ENCODE data around the gene NAA16.

The NAA16 gene

GRCh38 chr13:41403983-41404382 is 92.9 kb downstream of the NAA16 start:
- no peak overlapping the region for H3K4me3 ChIP-seq (ENCODE audit: low read depth, low read length)
- TF ChIP-seq, protein P1, sequence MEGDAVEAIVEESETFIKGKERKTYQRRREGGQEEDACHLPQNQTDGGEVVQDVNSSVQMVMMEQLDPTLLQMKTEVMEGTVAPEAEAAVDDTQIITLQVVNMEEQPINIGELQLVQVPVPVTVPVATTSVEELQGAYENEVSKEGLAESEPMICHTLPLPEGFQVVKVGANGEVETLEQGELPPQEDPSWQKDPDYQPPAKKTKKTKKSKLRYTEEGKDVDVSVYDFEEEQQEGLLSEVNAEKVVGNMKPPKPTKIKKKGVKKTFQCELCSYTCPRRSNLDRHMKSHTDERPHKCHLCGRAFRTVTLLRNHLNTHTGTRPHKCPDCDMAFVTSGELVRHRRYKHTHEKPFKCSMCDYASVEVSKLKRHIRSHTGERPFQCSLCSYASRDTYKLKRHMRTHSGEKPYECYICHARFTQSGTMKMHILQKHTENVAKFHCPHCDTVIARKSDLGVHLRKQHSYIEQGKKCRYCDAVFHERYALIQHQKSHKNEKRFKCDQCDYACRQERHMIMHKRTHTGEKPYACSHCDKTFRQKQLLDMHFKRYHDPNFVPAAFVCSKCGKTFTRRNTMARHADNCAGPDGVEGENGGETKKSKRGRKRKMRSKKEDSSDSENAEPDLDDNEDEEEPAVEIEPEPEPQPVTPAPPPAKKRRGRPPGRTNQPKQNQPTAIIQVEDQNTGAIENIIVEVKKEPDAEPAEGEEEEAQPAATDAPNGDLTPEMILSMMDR (IDR thresholded peaks at IDR 0.05; ENCODE audit: low read depth, low read length, missing control alignments): no peak
- DNase-seq (ENCODE audit: low read depth): no peak

DNA sequence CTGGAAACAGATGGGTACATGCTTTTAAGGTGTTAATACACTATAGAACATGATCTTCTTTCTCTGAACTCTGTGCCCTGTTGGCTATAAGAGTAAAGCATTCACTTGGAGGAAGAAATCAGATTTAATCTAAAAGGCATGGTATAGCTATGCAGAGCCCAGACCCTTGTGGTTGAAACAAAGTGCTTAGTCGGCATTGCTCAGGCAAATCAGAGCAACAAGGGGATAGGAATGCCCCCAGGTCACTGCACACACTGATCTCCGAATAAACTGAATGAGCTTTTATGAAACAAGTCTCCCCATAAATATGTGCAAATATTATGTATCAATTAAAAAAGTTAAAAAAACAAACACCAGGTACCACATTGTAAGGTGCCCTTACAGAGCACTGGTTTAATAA is 94.3 kb downstream of the NAA16 start:
- TF ChIP-seq, protein P1 (IDR thresholded peaks at IDR 0.05; ENCODE audit: low read depth, low read length, missing control alignments): no peak
- DNase-seq (ENCODE audit: low read depth): no peak
- H3K4me3 ChIP-seq (ENCODE audit: low read depth, low read length): no peak overlapping the region

- DNase-seq (ENCODE audit: low read depth): no peak
- TF ChIP-seq, protein P1 (IDR thresholded peaks at IDR 0.05; ENCODE audit: low read depth, low read length, missing control alignments): no peak
- H3K4me3 ChIP-seq (ENCODE audit: low read depth, low read length): no peak overlapping the region
Measured at GRCh38 chr13:41407380-41407779, 96.3 kb downstream of the NAA16 start.

DNA sequence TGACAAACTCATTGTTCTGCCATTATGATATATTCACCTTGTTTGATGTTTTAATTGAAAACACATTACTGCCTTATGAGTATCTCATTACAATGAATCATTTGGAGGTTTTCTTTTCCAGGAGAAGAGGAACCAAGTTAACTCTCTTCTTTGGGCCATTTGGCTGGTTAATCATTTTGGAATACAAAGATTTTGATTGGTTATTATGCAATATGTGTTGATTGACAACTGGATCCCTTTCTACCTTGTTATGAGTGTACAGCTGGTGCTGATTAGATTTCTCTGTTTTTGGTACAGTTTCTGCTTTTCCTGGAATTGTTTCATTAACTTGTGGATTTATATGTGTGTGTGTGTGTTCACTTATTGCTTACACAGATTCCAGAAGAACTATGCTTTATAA is 97.1 kb downstream of the NAA16 start:
- TF ChIP-seq, protein P1 (IDR thresholded peaks at IDR 0.05; ENCODE audit: low read depth, low read length, missing control alignments): no peak

GRCh38 chr13:41408746-41409145 is 97.7 kb downstream of the NAA16 start:
- DNase-seq (ENCODE audit: low read depth): no peak
- TF ChIP-seq, protein P1 (IDR thresholded peaks at IDR 0.05; ENCODE audit: low read depth, low read length, missing control alignments): no peak
- no peak overlapping the region for H3K4me3 ChIP-seq (ENCODE audit: low read depth, low read length)

More for the DNA sequence above, 97.1 kb downstream of the NAA16 start:
- no peak for DNase-seq (ENCODE audit: low read depth)
- no peak overlapping the region for H3K4me3 ChIP-seq (ENCODE audit: low read depth, low read length)

- DNase-seq (ENCODE audit: low read depth): no peak
- H3K4me3 ChIP-seq (ENCODE audit: low read depth, low read length): no peak overlapping the region
- TF ChIP-seq, protein P1 (IDR thresholded peaks at IDR 0.05; ENCODE audit: low read depth, low read length, missing control alignments): no peak
Measured at GRCh38 chr13:41409611-41410010, 98.5 kb downstream of the NAA16 start.

DNA sequence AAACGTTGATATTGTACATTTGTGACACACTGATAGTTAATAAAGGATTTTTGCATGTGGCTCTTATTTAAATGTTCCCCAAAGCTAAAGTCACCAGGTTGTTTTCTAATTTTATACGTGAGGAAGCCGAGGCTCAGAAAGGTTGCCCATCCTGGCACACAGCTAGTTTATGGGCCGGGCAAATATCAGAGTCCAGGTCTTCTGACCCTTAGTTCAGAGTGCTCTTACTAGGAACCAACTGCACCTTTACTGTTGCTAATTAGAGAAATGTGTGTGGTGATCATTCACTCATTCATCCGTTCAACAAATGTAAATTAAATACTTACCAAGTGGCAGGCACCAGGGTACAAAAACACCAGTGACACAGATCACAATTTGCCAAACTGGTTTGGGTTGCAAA is 100.0 kb downstream of the NAA16 start:
- no peak for DNase-seq (ENCODE audit: low read depth)
- TF ChIP-seq, protein P1 (IDR thresholded peaks at IDR 0.05; ENCODE audit: low read depth, low read length, missing control alignments): no peak
- no peak overlapping the region for H3K4me3 ChIP-seq (ENCODE audit: low read depth, low read length)

All from GM12864 (cell line).